IMR-90 (cell line): Measurements from ENCODE around the gene KCNQ1.

Experiments used
- CTCF ChIP-seq: conservative IDR thresholded peaks from 2 replicates; pipeline ENCODE4 v1.5.1; 2012; ENCODE audit warnings: mild to moderate bottlenecking, low read depth, low read length, improper control_type of control experiment
- FOS ChIP-seq: fragments of 150-350 bp; IDR thresholded peaks from 2 replicates; pipeline ENCODE4 v1.6.1; 2016; ENCODE audit warnings: low read depth, low read length
- MXI1 ChIP-seq: IDR thresholded peaks from 2 replicates; pipeline ENCODE4 v1.6.1; 2012; ENCODE audit warnings: low read depth, mild to moderate bottlenecking, low read length, moderate library complexity, borderline replicate concordance
- POLR2A ChIP-seq: IDR thresholded peaks from 2 replicates; pipeline ENCODE4 v1.6.1; 2012; ENCODE audit warnings: mild to moderate bottlenecking, low read depth, low read length
- RAD21 ChIP-seq: IDR thresholded peaks from 2 replicates; pipeline ENCODE4 v1.6.1; 2012; ENCODE audit warnings: low read length, improper control_type of control experiment
- RFX5 ChIP-seq: IDR thresholded peaks from 2 replicates; pipeline ENCODE4 v1.8.0; 2012; ENCODE audit warnings: low read depth, mild to moderate bottlenecking, low read length, moderate library complexity

- TF ChIP-seq MXI1 (no peak), RAD21 (no peak), CTCF (no peak), FOS (no peak), RFX5 (no peak), POLR2A (no peak)
Observed at GRCh38 chr11:2830886-2831285, 386.1 kb downstream of the KCNQ1 start.
